Brain microvascular endothelial cell (primary cell): ENCODE measurements around the gene SMC1B.
A peak's percentile ranks its signal among the peaks of the same experiment; 100 is the strongest.

Source experiments
- DNase-seq: peaks from one replicate; pipeline ENCODE4 v3.0.0-alpha.2; 2020
- H3K27ac ChIP-seq: fragments of 250-450 bp; sonication (Bioruptor Pico); 2 replicates; pipeline ENCODE4 v1.5.1; 2020; ENCODE audit warnings: mild to moderate bottlenecking, moderate library complexity
- H3K27me3 ChIP-seq: fragments of 250-450 bp; sonication (Bioruptor Pico); replicated peaks from 2 replicates; pipeline ENCODE4 v1.5.1; 2020; ENCODE audit warnings: mild to moderate bottlenecking
- H3K36me3 ChIP-seq: fragments of 250-450 bp; sonication (Bioruptor Pico); replicated peaks from 2 replicates; pipeline ENCODE4 v1.5.1; 2020; ENCODE audit warnings: mild to moderate bottlenecking
- H3K4me3 ChIP-seq: 2 replicates; pipeline ENCODE4 v1.5.1; 2011; ENCODE audit warnings: low read depth, mild to moderate bottlenecking, control low read depth, low read length, moderate library complexity
- CTCF ChIP-seq: IDR thresholded peaks from 2 replicates; pipeline ENCODE4 v1.5.1; 2011; ENCODE audit warnings: low read depth, mild to moderate bottlenecking, moderate library complexity, low read length, control low read depth, inconsistent platforms; ENCODE audit errors: missing control alignments
- in situ Hi-C: cut with HindIII; loops from 2 replicates; pipeline ENCODE4 v1.10.0; 2017; ENCODE audit warnings: low sequenced_read_pairs, low pct_ligation_motif_present

Gene SMC1B

DNA sequence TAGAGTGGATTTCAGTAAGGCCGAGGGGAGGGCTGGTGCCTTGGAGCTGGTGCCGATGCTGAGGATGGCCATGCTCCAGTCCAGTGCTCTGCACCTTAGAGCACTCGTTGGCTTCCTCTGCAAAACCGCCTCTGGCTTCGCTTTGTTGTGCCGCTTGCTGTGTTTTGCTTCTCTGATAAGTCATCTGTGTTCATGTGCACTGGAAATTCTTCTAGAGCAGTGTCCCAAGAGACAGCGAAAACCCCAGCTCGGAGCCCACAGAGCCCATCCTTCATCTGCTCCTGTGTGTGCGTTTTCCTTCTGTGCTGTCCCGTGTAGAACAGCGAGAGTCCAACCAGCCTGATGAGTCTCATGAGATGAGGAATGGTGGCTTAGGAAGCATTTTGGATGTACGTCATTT is 91.6 kb downstream of the SMC1B start:
- DNase-seq: no peak
- no peak for TF ChIP-seq CTCF
- Histone ChIP-seq H3K27ac (no peak overlapping the region), H3K4me3 (no peak overlapping the region), H3K36me3 (peaks cover 9% of the 10 kb centered on the region), H3K27me3 (no peaks in the 10 kb centered on the region)
- in situ Hi-C loops: no loop called here

DNA sequence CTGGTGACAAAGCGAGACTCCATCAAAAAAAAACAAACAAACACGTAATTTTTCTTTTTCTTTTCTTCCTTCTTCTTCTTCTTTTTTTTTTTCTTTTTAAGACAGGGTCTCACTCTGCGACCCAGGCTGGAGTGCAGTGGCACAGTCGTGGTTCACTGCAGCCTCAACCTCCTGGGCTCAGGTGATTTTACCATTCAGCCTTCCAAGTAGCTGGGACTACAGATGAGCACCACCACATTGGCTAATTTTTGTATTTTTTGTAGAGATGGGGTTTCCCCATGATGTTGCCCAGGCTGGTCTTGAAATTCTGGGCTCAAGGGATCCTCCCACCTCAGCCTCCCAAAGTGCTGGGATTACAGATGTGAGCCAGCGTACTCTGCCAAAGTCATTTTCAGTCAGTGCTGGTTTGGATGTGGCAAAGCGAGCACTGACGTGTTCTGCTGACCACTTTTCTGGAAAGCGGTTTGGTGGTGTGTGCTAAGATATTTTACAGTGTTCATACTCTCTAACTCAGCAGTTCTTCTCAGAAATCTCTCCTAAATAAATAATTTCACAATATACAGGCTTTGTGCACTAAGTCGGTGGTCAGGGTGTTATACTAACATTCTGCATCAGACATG is 92.9 kb downstream of the SMC1B start:
- Histone ChIP-seq H3K4me3 (no peak overlapping the region), H3K36me3 (peaks cover 9% of the 10 kb centered on the region), H3K27me3 (no peaks in the 10 kb centered on the region), H3K27ac (no peak overlapping the region)
- DNase-seq: no peak
- no peak for TF ChIP-seq CTCF
- in situ Hi-C loops: no loop called here

DNA sequence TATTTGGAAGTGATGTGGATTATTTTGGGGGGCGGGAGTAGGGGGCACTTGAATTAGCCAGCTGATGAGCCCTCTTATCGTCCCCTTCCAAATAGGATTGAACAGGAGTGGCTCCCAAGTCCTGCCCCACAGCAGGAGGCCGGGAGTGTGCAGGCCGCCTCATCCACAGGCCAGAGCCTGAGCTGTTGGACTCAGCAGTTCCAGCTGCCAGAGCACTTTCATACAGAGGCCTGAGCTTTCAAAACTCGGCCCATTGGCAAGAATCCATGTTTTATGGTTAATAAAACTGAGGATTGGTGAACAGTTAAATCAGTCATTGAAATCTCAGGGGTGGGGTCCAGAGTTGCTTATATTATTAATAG is 94.1 kb downstream of the SMC1B start:
- H3K27me3 ChIP-seq: no peaks in the 10 kb centered on the region
- DNase-seq: peak; percentile 41
- peaks cover 9% of the 10 kb centered on the region for H3K36me3 ChIP-seq
- peak overlapping the region; percentile 82 for H3K27ac ChIP-seq
- H3K4me3 ChIP-seq: no peak overlapping the region
- TF ChIP-seq CTCF: no peak
- in situ Hi-C loops: no loop called here

DNA sequence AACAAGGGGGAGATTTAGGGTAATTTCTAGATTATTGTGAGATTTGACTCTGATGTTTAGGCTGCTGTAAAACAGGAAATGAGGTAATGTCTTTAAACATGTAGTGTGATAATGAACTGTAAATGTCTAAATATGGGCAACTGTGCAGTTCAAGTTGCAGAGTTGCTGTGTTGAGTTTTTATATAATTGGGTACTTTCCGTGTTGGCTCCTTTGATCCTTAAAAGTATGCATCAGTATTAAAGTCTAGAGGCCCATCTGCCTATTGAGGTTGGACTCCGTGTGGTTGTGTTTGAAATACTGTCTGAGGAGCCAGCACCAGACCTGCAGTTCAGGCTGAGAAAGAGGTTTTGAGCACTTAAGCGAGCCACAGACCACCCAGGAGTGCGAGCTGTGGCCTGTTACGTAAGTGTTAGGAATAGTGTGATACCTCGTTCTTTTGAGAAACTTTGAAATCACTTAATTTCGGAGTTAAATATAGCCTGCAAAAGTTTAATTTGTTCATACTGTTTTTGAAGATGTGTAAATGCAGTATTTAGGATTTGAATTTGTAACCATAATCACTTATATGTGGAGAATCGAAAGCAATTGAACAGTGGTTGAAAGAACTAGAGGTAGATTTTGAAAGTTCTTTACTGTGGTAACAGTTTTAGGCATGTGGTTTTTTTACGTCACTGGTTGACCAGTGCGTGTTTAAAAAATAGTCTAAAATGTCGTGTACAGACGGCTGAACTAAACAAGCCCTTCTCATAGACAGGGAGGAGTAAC is 94.7 kb downstream of the SMC1B start:
- peak overlapping the region; percentile 82 for H3K27ac ChIP-seq
- peak overlapping the region; percentile 29 for H3K4me3 ChIP-seq
- no peak for TF ChIP-seq CTCF
- H3K27me3 ChIP-seq: no peaks in the 10 kb centered on the region
- peaks cover 9% of the 10 kb centered on the region for H3K36me3 ChIP-seq
- no peak for DNase-seq
- in situ Hi-C loops: no loop called here

GRCh38 chr22:45318168-45318557 is 95.2 kb downstream of the SMC1B start:
- no peak for TF ChIP-seq CTCF
- peak; percentile 97 for DNase-seq
- Histone ChIP-seq H3K4me3 (peak overlapping the region; percentile 29), H3K27ac (peak overlapping the region; percentile 82), H3K36me3 (peaks cover 3% of the 10 kb centered on the region), H3K27me3 (no peaks in the 10 kb centered on the region)
- in situ Hi-C loops: no loop called here
